GM18502 (cell line): Measurements from ENCODE around the gene CLIC4.
"Not testable (repeated sequence)": the region's sequence is repeated elsewhere in the genome, so short reads cannot be mapped to it uniquely, and the experiment has no call there.

ENCODE experiments used
- ATAC-seq: cut with Tn5 transposase; IDR thresholded peaks from one replicate; pipeline ENCODE4 v1.9.1; 2021; ENCODE audit warnings: mild to moderate bottlenecking; ENCODE audit not compliant: unreplicated experiment, poor library complexity

The CLIC4 gene

GRCh38 chr1:24744911-24745710 lies at the start of gene CLIC4:
TSS of gene CLIC4 (plus strand) at chr1:24745447. CDS start at chr1:24745554, 107 bp downstream.
- ATAC-seq = peak; percentile 69

DNA sequence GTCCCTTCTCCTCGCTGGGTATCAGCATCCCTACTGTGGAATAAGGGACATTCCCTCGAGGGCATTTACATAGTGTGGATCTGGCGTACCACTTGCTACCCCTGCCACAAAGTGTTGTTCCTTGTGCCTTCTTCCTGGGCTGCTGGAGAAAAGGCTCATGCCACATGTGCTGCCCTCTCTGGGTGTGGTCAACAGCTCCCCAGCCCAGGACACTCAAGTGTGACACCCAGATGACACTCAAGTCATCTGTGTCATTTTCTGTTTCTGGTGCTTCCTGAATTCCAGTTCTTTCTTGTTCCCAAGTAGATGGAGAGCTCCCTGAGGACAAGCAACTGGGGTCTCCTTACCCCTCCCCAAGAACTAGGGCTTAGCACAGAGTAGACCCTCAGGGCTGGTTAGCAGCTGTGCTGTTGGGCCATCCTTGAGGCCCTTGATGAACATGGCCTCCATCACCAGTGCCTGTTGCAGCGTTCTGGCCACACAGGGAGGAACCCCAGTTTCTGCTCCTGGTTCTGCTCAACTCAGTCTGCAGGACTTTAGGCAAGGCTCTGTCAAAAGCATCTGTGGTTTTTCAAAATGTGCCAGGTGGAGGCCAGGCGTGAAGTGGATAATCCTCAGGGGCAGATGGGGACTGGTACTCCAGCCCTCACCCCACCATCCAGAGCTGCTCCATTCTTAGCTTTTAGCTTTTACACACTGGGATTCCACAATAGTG lies 49.0 kb upstream of the CLIC4 start:
- ATAC-seq = no peak

GRCh38 chr1:24696756-24697330 lies 48.4 kb upstream of the CLIC4 start:
- ATAC-seq = no peak

- ATAC-seq = not testable (repeated sequence)
Measured at GRCh38 chr1:24697453-24698001, 47.7 kb upstream of the CLIC4 start.

DNA sequence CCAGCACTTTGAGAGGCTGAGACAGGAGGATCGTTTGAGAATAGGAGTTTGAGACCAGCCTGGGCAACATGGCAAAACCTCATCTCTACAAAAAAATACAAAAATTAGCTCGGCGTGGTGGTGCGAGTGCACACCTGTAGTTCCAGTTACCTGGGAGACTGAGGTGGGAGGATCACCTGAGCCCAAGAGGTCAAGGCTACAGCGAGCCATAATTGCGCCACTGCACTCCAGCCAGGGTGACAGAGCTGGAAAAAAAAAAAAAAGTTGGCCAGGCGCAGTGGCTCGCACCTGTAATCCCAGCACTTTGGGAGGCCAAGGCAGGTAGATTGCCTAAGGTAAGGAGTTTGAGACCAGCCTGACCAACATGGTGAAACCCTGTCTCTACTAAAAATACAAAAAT lies 46.9 kb upstream of the CLIC4 start:
- ATAC-seq = not testable (repeated sequence)

DNA sequence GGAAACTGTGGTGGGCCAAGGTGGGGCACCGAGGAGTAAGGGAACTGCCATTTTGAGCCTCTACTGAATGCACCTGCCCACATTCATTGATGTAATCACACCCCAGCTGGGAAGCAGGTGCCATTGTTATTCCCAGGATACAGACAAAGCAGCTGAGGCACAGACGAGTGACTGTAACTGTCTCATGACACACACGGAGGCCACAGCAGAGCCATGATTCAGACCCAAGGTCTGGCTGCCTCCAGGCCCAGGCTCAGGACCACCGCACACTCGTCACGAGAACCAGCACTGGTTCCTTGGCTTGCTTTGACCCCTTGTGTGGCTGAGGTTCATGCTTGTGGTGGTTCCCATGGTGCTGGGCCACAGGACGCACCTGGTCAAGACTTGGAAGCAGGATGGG lies 45.6 kb upstream of the CLIC4 start:
- ATAC-seq = no peak

DNA sequence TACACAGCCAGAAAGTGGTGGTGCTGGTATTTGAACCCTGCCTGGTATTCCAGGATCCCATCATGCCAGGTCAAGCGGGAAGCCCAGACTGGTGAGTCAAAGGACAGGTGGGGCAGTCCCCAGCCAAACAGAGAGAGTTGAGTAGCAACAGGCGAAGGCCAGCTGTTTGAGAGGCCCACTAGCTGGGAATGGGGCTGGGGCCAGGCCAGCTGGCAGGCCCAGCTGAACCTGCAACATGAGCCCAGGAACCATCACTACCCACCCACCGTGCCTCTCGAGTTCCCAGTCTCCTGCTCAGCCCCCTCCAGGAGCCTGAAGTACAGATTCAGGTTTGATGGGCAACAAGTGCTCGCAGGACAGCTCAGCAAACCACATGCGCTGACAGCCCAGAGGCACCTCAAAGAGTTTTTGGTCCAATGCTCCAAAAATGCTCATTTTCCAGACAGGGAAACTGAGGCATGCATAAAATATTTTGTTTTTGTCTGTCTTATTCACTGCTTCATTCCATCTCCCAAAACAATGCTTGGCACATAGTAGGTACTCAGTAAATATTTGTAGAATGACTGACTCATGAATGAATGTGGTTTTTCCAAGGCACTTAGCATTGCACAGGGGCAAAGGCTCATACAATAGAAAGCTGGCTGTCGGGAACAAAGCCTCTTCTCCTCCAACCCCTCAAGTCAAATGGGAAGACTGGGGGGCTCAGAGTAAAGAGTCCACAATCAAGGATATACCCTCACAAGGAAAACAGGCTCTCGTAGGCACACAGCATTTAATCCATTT lies 42.5 kb upstream of the CLIC4 start:
- ATAC-seq = no peak

DNA sequence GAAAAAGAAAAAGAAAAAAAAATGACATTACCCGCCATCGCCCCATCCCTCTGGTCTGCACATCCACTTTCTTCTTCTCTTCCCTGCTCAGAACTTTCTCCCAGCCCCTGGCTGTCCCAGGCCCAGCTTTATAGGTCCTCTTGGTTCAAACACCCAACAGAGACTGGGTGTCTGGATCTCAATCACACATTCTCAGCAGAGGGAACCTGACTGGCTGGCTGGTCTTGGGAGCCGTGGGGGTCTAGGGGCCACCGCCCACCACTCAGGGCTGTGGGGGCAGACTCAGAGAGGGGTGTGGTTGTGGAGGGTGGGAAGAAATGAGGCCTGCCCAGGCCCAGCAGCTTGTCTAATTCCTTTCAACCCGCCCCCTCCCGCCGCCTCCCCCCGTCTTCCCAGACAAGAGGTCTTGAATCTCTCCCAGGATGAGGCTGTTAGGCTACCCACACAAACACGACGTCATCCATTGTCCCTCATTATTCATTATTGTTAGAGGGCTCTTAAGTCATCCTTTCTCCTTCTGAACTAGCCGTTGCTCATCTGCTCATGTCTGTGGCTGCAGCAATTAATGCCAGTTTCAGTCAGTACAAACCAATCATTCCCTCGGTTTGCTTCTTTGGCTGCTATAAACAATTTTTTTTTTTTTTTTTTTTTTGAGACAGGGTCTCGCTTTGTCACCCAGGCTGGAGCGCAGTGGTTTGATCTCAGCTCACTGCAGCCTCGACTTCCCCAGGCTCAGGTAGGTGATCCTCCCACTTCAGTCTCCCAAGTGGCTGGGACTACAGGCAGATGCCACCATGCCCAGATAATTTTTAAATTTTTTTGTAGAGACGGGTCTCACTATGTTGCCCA lies 40.6 kb upstream of the CLIC4 start:
- no peak for ATAC-seq

DNA sequence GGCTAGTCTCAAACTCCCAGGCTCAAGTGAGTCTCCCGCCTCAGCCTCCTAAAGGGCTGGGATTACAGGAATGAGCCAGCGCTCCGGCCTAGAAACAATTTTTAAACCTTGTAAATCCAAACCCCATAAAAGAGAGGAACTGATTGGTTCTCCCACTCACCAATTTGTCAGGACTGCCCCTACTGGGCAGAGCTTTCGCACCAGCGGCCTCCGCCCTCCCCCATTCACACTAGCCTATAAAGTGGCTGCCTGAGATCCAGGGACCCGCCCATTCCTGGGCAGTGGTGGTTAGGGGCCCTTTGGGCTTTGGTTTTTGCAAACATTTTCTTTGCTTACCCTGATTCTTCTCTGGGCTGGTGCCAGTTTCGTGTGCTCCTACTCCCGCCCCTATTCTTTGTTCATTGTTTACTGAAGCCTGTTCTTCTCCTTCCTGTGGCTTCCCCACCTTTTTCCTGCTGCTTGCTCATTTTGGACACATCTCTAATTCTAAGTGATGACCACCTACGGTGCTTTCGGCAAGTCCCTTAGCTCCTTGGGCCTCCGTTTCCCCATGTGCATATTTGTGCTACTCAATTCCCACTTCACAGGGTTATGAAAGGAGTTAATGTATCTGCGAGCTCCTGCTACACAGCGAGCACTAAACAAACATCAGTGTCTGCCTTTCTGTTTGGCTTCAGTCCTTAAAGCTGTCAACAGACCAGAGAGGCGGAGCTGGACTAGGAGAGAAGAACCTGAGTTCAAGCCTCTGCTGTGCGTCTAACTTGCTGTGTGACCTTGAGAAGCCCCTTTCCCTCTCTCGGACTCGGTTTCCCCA lies 39.8 kb upstream of the CLIC4 start:
- peak; percentile 56 for ATAC-seq

- not testable (repeated sequence) for ATAC-seq
Measured at GRCh38 chr1:24706074-24706389, 39.2 kb upstream of the CLIC4 start.

DNA sequence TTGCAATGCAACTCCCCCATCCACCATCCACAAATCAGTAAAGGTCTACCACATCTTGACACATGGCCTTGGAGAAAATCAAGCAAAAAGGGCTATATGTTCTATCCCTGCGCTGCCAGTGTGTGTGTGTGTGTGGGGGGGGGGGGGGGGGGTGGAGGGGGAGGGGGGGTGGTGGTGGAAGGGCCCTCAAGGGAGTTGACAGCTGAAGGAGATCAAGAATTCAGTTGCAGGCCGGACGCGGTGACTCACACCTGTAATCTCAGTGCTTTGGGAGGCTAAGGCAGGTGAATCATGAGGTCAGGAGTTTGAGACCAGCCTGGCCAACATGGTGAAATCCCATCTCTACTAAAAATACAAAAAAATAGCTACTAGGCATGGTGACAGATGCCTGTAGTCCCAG lies 37.6 kb upstream of the CLIC4 start:
- no peak for ATAC-seq

DNA sequence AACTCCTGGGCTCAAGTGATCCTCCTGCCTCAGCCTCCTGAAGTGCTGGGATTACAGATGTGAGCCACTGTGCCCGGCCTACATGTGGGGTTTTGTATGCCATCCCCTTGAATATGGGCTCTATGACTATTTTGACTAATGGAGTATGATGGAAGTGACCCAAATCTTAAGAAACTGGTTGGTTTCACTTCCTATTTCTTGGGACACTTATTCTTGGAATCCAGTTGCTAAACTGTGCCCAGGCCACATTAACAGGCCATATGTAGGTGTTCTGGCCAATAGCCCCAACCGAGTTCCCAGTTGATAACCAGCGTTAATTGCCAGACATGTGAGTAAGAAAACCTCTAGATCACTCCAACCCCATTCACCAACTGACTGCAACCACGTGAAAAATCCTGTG lies 36.3 kb upstream of the CLIC4 start:
- no peak for ATAC-seq

DNA sequence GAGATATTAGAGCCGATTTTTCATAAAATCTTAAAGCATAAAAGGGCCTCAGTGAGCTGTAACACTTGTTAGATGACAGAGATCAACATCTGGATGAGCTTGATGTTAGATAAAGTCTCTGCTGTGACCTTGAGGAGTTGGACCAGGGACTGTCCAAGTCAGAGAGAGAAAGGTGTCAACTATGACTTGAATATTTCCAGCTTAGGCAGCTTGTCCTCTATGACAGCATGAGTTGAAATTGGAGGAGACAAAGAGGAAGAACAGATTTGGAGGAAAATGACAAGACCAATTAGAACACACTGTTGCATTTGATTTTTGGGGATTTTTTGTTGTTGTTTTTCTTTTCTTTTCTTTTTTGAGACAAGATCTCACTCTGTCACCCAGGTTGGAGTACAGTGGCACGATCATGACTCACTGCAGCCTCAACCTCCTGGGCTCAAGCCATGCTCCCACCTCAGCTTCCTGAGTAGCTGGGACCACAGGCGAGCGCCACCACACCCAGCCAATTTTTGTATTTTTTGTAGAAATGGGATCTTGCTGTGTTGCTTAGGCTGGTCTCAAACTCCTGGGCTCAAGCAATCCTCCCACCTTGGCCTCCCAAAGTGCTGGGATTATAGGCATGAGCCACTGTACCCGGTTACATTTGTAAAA lies 35.3 kb upstream of the CLIC4 start:
- no peak for ATAC-seq

GRCh38 chr1:24711329-24711728 lies 33.9 kb upstream of the CLIC4 start:
- no peak for ATAC-seq

DNA sequence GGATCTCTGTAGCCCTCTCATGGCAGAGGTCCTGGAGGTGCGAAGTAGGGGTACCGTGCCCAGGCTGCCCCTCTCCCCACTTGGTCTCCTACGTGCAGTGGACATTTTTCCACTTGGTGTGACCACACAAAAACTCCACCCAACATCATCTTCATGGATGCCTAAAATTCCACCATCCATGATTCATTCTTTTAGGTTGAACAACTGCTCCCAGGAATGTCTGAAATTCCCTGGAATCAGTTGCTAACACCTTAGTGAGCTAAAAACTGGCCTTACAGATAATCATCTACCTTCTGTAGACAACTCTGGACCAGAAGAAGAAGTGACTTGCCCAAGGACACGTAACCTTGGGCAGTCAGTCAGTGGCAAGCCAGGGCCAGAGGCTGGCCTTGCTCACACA lies 32.1 kb upstream of the CLIC4 start:
- no peak for ATAC-seq

- no peak for ATAC-seq
Measured at GRCh38 chr1:24713736-24714135, 31.5 kb upstream of the CLIC4 start.

- ATAC-seq = no peak
Measured at GRCh38 chr1:24714859-24715520, 30.3 kb upstream of the CLIC4 start.

GRCh38 chr1:24715658-24716057 lies 29.6 kb upstream of the CLIC4 start:
- no peak for ATAC-seq
